Right lobe of liver (tissue), 6 donors: ENCODE data around the gene CLIP2. TPM values are rescaled to one million over a fixed set of nuclear protein-coding genes. Genes with fewer than 3 reads are reported as not detected.
"Not testable (repeated sequence)": the region's sequence is repeated elsewhere in the genome, so short reads cannot be mapped to it uniquely, and the experiment has no call there.

Source experiments
- ATAC-seq, 4 donors: fragments of 200-7000 bp; cut with Tn5 transposase; one replicate each; pipeline ENCODE4 v1.9.1; 2020; ENCODE audit warnings: mild to moderate bottlenecking in 4 of 4, moderate library complexity in 4 of 4
- DNase-seq, 3 donors: peaks; one replicate each; pipeline ENCODE4 v3.0.0-alpha.2; 2020
- H3K27ac ChIP-seq, 3 donors: fragments of 200-600 bp; one replicate each; pipeline ENCODE4 v1.8.0; 2022
- H3K27me3 ChIP-seq, 2 donors: fragments of 200-600 bp; one replicate each; pipeline ENCODE4 v1.8.0; 2022
- H3K36me3 ChIP-seq, 4 donors: fragments of 200-600 bp; sonication (generic) in 1 of 4; one replicate each; pipeline versions ENCODE4 v1.5.1 to v1.8.0; 2017 to 2022; ENCODE audit warnings: control low read depth in 1 of 4
- H3K4me1 ChIP-seq, 4 donors: fragments of 200-600 bp; sonication (generic) in 1 of 4; one replicate each; pipeline versions ENCODE4 v1.5.1 to v1.8.0; 2017 to 2022; ENCODE audit warnings: control low read depth in 1 of 4
- H3K4me3 ChIP-seq, 3 donors: fragments of 200-600 bp; one replicate each; pipeline ENCODE4 v1.8.0; 2022
- H3K9me3 ChIP-seq, 4 donors: fragments of 200-600 bp; sonication (generic) in 1 of 4; one replicate each; pipeline versions ENCODE4 v1.5.1 to v1.8.0; 2017 to 2022; ENCODE audit warnings: control low read depth in 1 of 4
- CTCF ChIP-seq, 4 donors: fragments of 200-600 bp in 3 of 4; fragments of 450-650 bp in 1 of 4; IDR thresholded peaks; one replicate each; pipeline versions ENCODE4 v1.5.1 to v1.8.0; 2016 to 2022; ENCODE audit warnings: antibody characterized with exemption in 4 of 4, mild to moderate bottlenecking in 2 of 4
- POLR2A ChIP-seq: fragments of 450-650 bp; IDR thresholded peaks from one replicate; pipeline ENCODE4 v1.6.1; 2017; ENCODE audit warnings: antibody characterized with exemption, mild to moderate bottlenecking
- WGBS: methylation state at CpG from one replicate; pipeline ENCODE4 v1.1.6; 2018; ENCODE audit warnings: low coverage, low lambda C conversion rate; ENCODE audit not compliant: insufficient coverage; ENCODE audit errors: missing lambda C conversion rate; 5-methylcytosine and 5-hydroxymethylcytosine counted together
- intact Hi-C, 2 donors: fragments of 100-400 bp; cut with DNase I; formaldehyde crosslinking; loops; one replicate each; pipeline versions ENCODE4 v1.11.2 to v1.14.1; 2022
- total RNA-seq, 6 experiments: library from RNA; depleted of rRNA in 2 of 6; stranded (reverse); fragments of >200 nt in 2 of 6; fragmentation: NEBNext Ultra II Directional in 3 of 6; extraction: Animal tissue kit (Norgen Biotek cat#: 25700) in 3 of 6; gene quantifications; one replicate each; pipeline versions ENCODE4 v1.1.0 to v1.2.4, GENCODE V29; 2016 to 2023
- donor health status: DM: no; HTN: yes; CAD: no.
- donor health status: DM: no; HTN: no; CAD: no.
- donor health status: DM: no; HTN: no; CAD: no.
- donor health status: DM: no; HTN: yes; CAD: no.
- donor health status: DM: no; HTN: yes; CAD: no.

Gene CLIP2
- total RNA-seq, 6 experiments from 2014 or later: 2.8 to 6.8 (median 4.2) TPM

GRCh38 chr7:74438327-74438726 is 149.1 kb downstream of the CLIP2 start:
- no peak for ATAC-seq
- intact Hi-C loops: no loop called here
- no peaks in the 10 kb centered on the region for H3K27me3 ChIP-seq
- H3K9me3 ChIP-seq: no peaks in the 10 kb centered on the region
- H3K4me1 ChIP-seq: no peaks in the 10 kb centered on the region
- H3K36me3 ChIP-seq: no peaks in the 10 kb centered on the region
- TF ChIP-seq POLR2A: no peak
- TF ChIP-seq CTCF (IDR thresholded peaks at IDR 0.05): no peak
- H3K27ac ChIP-seq: no peak overlapping the region
- no peak overlapping the region for H3K4me3 ChIP-seq
- WGBS: 83% methylated on average over 2 of the region's 2 CpGs
- DNase-seq: no peak

- no peak for DNase-seq
- Histone ChIP-seq H3K9me3 (no peaks in the 10 kb centered on the region), H3K27ac (no peak overlapping the region), H3K4me3 (no peak overlapping the region), H3K27me3 (no peaks in the 10 kb centered on the region), H3K4me1 (no peaks in the 10 kb centered on the region), H3K36me3 (no peaks in the 10 kb centered on the region)
- no peak for ATAC-seq
- 100% methylated on average over 3 of the region's 4 CpGs for WGBS
- TF ChIP-seq POLR2A (no peak), CTCF (IDR thresholded peaks at IDR 0.05) (no peak)
- intact Hi-C loops: no loop called here
Measured at GRCh38 chr7:74439541-74439940, 150.3 kb downstream of the CLIP2 start.

GRCh38 chr7:74440143-74440542 is 150.9 kb downstream of the CLIP2 start:
- not testable (repeated sequence) for H3K27me3 ChIP-seq, H3K36me3 ChIP-seq, H3K4me3 ChIP-seq, DNase-seq, H3K4me1 ChIP-seq, H3K27ac ChIP-seq, ATAC-seq, H3K9me3 ChIP-seq
- WGBS: 80% methylated on average over 1 of the region's 3 CpGs
- intact Hi-C loops: loop anchor here (10.0 kb wide), 2 partner anchors 105 to 125 kb away; no protein-coding TSS in a partner anchor

GRCh38 chr7:74441801-74442200 is 152.6 kb downstream of the CLIP2 start:
- ATAC-seq: no peak
- H3K4me1 ChIP-seq: no peaks in the 10 kb centered on the region
- H3K9me3 ChIP-seq: no peaks in the 10 kb centered on the region
- no peaks in the 10 kb centered on the region for H3K27me3 ChIP-seq
- no peak for DNase-seq
- no peak overlapping the region for H3K27ac ChIP-seq
- no peak overlapping the region for H3K4me3 ChIP-seq
- no peaks in the 10 kb centered on the region for H3K36me3 ChIP-seq
- 62% methylated on average over 9 of the region's 10 CpGs for WGBS
- no peak for TF ChIP-seq CTCF (IDR thresholded peaks at IDR 0.05)
- TF ChIP-seq POLR2A: no peak
- intact Hi-C loops: loop anchor here (10.0 kb wide), 2 partner anchors 103 to 123 kb away; no protein-coding TSS in a partner anchor

GRCh38 chr7:74443543-74444247 is 154.5 kb downstream of the CLIP2 start:
- 71% methylated on average over 18 of the region's 21 CpGs for WGBS
- Histone ChIP-seq H3K36me3 (no peaks in the 10 kb centered on the region), H3K27ac (no peak overlapping the region), H3K9me3 (no peaks in the 10 kb centered on the region), H3K4me1 (no peaks in the 10 kb centered on the region), H3K4me3 (no peak overlapping the region), H3K27me3 (no peaks in the 10 kb centered on the region)
- intact Hi-C loops: loop anchor here (10.0 kb wide), 2 partner anchors 101 to 121 kb away; no protein-coding TSS in a partner anchor
- TF ChIP-seq POLR2A (no peak), CTCF (IDR thresholded peaks at IDR 0.05) (no peak)
- ATAC-seq (peak in 1 of 4 donors; percentile 9), DNase-seq (no peak)
